ENCODE measurements around the gene SLC1A5.
"Not testable (repeated sequence)": the region's sequence is repeated elsewhere in the genome, so short reads cannot be mapped to it uniquely, and the experiment has no call there.

GRCh38 chr19:46768746-46769145, 19.6 kb downstream of the SLC1A5 start:
- TF ChIP-seq EZH2phosphoT487 (IDR thresholded peaks at IDR 0.05; ENCODE audit: insufficient read depth, low read depth); EZH2 (IDR thresholded peaks at IDR 0.05; ENCODE audit: insufficient read depth, poor library complexity, severe bottlenecking): not testable (repeated sequence)

Measured in GM23248 (cell line).